ENCODE data around the gene TUBE1.
"Not testable (repeated sequence)": the region's sequence is repeated elsewhere in the genome, so short reads cannot be mapped to it uniquely, and the experiment has no call there.

TUBE1 gene

DNA sequence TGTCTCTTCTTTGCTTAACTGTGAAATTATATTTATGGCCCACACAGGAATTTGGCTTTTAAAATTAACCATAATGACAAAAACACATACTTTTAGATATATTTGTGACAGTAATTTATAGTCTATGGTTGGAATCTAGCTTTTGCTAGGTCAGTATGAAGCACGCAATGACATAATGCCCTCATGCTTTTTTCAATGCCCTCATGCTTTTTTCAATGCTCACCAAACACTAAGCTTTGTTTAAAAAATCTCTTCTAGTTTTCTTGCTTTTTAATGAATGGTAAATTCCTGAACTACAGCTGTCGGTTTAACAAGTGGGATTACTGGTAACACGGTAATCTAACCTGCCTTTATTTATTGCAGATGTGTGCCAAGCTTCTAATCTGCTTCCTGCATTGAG is 20.7 kb downstream of the TUBE1 start:
- no peak overlapping the region for H3K27ac ChIP-seq (ENCODE audit: low read depth in 2 of 2, low read length in 2 of 2)
- H3K27me3 ChIP-seq (ENCODE audit: control insufficient read depth in 2 of 2, insufficient read depth in 2 of 2, low read length in 2 of 2), result no peaks in the 10 kb centered on the region
- no peak overlapping the region for H3K4me3 ChIP-seq (ENCODE audit: low read length in 2 of 2)
- H3K36me3 ChIP-seq (ENCODE audit: control insufficient read depth in 2 of 2, insufficient read depth in 2 of 2, low read length in 2 of 2), result peaks cover 4% of the 10 kb centered on the region in 2 donors
- H3K4me1 ChIP-seq (ENCODE audit: control insufficient read depth in 2 of 2, insufficient read depth in 2 of 2, low read length in 2 of 2), result no peaks in the 10 kb centered on the region
- H3K9ac ChIP-seq (ENCODE audit: low read depth in 1 of 2, low read length in 2 of 2), result no peak overlapping the region
- H3K9me3 ChIP-seq (ENCODE audit: control insufficient read depth in 2 of 2, low read length in 2 of 2), result no peaks in the 10 kb centered on the region

- Histone ChIP-seq H3K9ac (ENCODE audit: low read depth in 1 of 2, low read length in 2 of 2) (no peak overlapping the region), H3K27me3 (ENCODE audit: control insufficient read depth in 2 of 2, insufficient read depth in 2 of 2, low read length in 2 of 2) (no peaks in the 10 kb centered on the region), H3K4me1 (ENCODE audit: control insufficient read depth in 2 of 2, insufficient read depth in 2 of 2, low read length in 2 of 2) (no peaks in the 10 kb centered on the region), H3K36me3 (ENCODE audit: control insufficient read depth in 2 of 2, insufficient read depth in 2 of 2, low read length in 2 of 2) (peaks cover 0 to 4% of the 10 kb centered on the region in 2 donors), H3K27ac (ENCODE audit: low read depth in 2 of 2, low read length in 2 of 2) (no peak overlapping the region), H3K9me3 (ENCODE audit: control insufficient read depth in 2 of 2, low read length in 2 of 2) (no peaks in the 10 kb centered on the region), H3K4me3 (ENCODE audit: low read length in 2 of 2) (no peak overlapping the region)
Observed at GRCh38 chr6:112065426-112065986, 21.8 kb downstream of the TUBE1 start.

DNA sequence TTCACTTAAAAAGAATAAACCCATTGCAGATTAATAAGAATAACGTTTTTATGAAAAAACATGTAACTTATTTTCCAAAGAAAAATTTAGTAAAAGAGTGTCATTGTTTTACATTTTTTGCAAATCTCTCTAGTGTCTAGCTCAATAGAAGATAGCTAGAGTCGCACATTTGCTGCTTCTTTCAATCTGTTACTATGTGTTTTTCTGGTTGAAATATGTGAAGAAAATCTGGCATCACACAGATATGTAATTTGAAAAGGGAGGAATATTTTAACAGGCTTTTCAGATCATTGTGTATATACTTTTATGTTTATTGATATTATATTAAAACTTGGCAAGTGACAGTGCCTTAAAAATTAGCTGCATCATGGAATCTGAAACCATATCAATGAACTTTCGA is 24.3 kb downstream of the TUBE1 start:
- H3K27me3 ChIP-seq (ENCODE audit: control insufficient read depth in 2 of 2, insufficient read depth in 2 of 2, low read length in 2 of 2), result no peaks in the 10 kb centered on the region

DNA sequence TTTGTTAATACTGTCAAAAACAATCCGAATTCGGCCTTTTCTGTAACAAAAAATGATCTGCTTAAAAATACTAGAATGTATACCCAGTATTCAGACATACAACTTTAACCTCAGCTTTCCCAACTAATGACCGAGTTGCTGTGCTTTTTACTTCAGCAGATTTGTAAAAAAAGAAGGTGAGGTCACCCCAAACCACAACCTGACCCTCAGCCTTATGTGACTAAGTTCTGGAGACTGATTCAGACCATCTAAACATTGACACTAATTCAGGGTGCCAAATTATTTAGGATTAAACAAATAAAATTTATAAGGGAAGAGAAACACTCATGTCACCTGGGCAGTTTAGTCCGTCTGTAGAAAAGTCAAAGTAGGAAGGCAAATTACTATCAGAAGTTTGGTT is 25.7 kb downstream of the TUBE1 start:
- no peaks in the 10 kb centered on the region for H3K27me3 ChIP-seq (ENCODE audit: control insufficient read depth in 2 of 2, insufficient read depth in 2 of 2, low read length in 2 of 2)
- no peak overlapping the region for H3K9ac ChIP-seq (ENCODE audit: low read depth in 1 of 2, low read length in 2 of 2)
- H3K27ac ChIP-seq (ENCODE audit: low read depth in 2 of 2, low read length in 2 of 2), result no peak overlapping the region
- no peaks in the 10 kb centered on the region for H3K9me3 ChIP-seq (ENCODE audit: control insufficient read depth in 2 of 2, low read length in 2 of 2)
- H3K36me3 ChIP-seq (ENCODE audit: control insufficient read depth in 2 of 2, insufficient read depth in 2 of 2, low read length in 2 of 2), result no peaks in the 10 kb centered on the region
- H3K4me1 ChIP-seq (ENCODE audit: control insufficient read depth in 2 of 2, insufficient read depth in 2 of 2, low read length in 2 of 2), result no peaks in the 10 kb centered on the region
- H3K4me3 ChIP-seq (ENCODE audit: low read length in 2 of 2), result no peak overlapping the region

More for the DNA sequence above, 24.3 kb downstream of the TUBE1 start:
- Histone ChIP-seq H3K9ac (ENCODE audit: low read depth in 1 of 2, low read length in 2 of 2) (no peak overlapping the region), H3K9me3 (ENCODE audit: control insufficient read depth in 2 of 2, low read length in 2 of 2) (no peaks in the 10 kb centered on the region), H3K27ac (ENCODE audit: low read depth in 2 of 2, low read length in 2 of 2) (no peak overlapping the region), H3K36me3 (ENCODE audit: control insufficient read depth in 2 of 2, insufficient read depth in 2 of 2, low read length in 2 of 2) (no peaks in the 10 kb centered on the region), H3K4me1 (ENCODE audit: control insufficient read depth in 2 of 2, insufficient read depth in 2 of 2, low read length in 2 of 2) (no peaks in the 10 kb centered on the region), H3K4me3 (ENCODE audit: low read length in 2 of 2) (no peak overlapping the region)

DNA sequence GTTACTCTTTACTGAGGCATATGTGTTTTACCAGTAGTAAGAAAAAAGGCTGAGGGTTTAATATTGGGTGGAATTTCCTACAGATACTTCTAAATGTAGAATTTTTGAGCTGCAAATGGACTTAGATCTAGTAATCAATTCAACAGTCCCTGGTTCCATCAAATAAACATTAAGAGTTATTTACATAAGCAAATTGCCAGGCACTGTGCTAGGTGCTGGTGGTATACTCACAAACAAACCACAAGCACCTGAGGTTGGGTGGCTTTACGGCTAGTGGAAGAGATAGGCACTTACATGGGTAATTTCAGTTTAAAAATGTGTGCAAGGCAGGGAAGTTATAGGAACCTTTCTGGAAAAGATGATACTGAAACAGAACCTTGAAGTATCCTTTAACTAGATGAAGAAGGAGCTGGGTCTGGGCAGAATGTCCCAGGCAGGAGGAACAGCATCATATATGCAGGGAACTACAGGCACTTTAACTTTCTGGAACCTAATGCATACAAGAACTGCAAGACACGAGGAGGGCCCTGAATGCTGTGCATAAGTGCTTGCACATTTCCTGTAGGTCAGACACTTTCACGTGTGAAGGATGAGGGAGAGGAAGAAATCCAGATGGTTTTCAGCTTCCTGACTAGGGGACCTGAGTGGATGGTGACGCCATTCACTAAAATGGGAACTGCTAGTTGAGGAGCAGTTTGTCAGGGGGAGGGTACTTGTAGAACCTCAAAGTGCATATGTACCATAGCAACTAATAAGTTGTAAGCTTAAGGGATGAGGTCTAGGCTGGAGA is 28.8 kb downstream of the TUBE1 start:
- no peaks in the 10 kb centered on the region for H3K27me3 ChIP-seq (ENCODE audit: control insufficient read depth in 2 of 2, insufficient read depth in 2 of 2, low read length in 2 of 2)
- no peak overlapping the region for H3K9ac ChIP-seq (ENCODE audit: low read depth in 1 of 2, low read length in 2 of 2)
- no peaks in the 10 kb centered on the region for H3K4me1 ChIP-seq (ENCODE audit: control insufficient read depth in 2 of 2, insufficient read depth in 2 of 2, low read length in 2 of 2)
- no peaks in the 10 kb centered on the region for H3K9me3 ChIP-seq (ENCODE audit: control insufficient read depth in 2 of 2, low read length in 2 of 2)
- no peak overlapping the region for H3K27ac ChIP-seq (ENCODE audit: low read depth in 2 of 2, low read length in 2 of 2)
- H3K36me3 ChIP-seq (ENCODE audit: control insufficient read depth in 2 of 2, insufficient read depth in 2 of 2, low read length in 2 of 2), result no peaks in the 10 kb centered on the region
- H3K4me3 ChIP-seq (ENCODE audit: low read length in 2 of 2), result no peak overlapping the region

DNA sequence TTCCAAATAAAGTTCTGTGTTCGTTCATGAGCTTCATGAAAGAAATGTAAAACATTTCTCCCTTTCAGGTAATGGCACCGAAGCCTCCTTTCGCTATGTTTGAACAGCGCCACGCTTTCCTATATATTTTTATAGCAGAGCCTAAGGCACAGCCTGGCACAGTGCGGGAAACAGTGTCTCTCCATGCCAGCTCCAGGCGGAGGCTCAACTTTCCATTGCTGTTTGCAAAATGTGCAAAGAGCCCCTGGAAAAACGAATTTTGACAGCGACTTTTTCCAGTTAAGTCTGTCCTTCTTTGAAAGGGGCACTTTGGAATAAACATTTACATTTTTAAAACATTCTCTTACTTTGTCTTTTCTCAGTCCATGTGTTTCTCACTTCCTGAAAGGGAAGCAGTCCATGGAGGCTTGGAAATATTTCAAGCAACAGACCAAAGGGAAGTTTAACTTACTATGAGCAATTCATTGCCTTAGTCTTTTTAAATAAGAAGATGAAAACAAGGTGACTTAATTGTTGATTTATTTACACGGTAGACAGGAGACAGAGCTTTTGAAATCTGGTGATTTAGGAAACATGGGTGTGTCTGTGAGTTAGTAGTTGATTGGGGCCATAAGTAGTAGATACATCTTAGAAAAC is 32.6 kb downstream of the TUBE1 start:
- Histone ChIP-seq H3K27me3 (ENCODE audit: control insufficient read depth in 2 of 2, insufficient read depth in 2 of 2, low read length in 2 of 2) (no peaks in the 10 kb centered on the region), H3K27ac (ENCODE audit: low read depth in 2 of 2, low read length in 2 of 2) (no peak overlapping the region), H3K4me3 (ENCODE audit: low read length in 2 of 2) (no peak overlapping the region), H3K4me1 (ENCODE audit: control insufficient read depth in 2 of 2, insufficient read depth in 2 of 2, low read length in 2 of 2) (no peaks in the 10 kb centered on the region), H3K9me3 (ENCODE audit: control insufficient read depth in 2 of 2, low read length in 2 of 2) (no peaks in the 10 kb centered on the region), H3K36me3 (ENCODE audit: control insufficient read depth in 2 of 2, insufficient read depth in 2 of 2, low read length in 2 of 2) (no peaks in the 10 kb centered on the region), H3K9ac (ENCODE audit: low read depth in 1 of 2, low read length in 2 of 2) (no peak overlapping the region)

DNA sequence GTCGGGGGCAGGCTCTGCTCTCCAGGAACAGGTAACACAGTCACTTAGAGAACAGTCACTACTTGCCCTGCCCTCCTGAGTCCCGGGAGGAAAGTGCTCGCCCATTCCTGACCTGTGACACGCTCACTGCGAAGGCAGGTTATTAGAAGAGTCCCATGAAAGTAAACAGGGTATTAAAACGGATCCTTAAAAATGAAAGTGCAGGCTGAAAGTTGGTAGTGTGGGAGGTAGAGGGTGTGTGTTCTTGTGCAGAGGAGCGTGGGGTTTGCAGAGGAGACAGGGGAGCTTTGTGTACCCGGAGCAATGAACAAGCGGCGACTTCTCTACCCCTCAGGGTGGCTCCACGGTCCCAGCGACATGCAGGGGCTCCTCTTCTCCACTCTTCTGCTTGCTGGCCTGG is 33.3 kb downstream of the TUBE1 start, which contains the start of gene CCN6:
Gene CCN6, plus strand, starts transcription at position 104 of the 400 bp plus-strand sequence. Its CDS starts 254 bp downstream, at position 358.
- Histone ChIP-seq H3K9me3 (ENCODE audit: control insufficient read depth in 2 of 2, low read length in 2 of 2) (no peaks in the 10 kb centered on the region), H3K27ac (ENCODE audit: low read depth in 2 of 2, low read length in 2 of 2) (no peak within 1 kb of the TSS), H3K9ac (ENCODE audit: low read depth in 1 of 2, low read length in 2 of 2) (no peak within 1 kb of the TSS), H3K4me3 (ENCODE audit: low read length in 2 of 2) (no peak within 1 kb of the TSS), H3K4me1 (ENCODE audit: control insufficient read depth in 2 of 2, insufficient read depth in 2 of 2, low read length in 2 of 2) (no peaks in the 10 kb centered on the region), H3K27me3 (ENCODE audit: control insufficient read depth in 2 of 2, insufficient read depth in 2 of 2, low read length in 2 of 2) (no peaks in the 10 kb centered on the region), H3K36me3 (ENCODE audit: control insufficient read depth in 2 of 2, insufficient read depth in 2 of 2, low read length in 2 of 2) (no peaks in the 10 kb centered on the region)

GRCh38 chr6:112051251-112051740 is 36.0 kb downstream of the TUBE1 start:
- not testable (repeated sequence) for H3K27ac ChIP-seq (ENCODE audit: low read depth in 2 of 2, low read length in 2 of 2); H3K36me3 ChIP-seq (ENCODE audit: control insufficient read depth in 2 of 2, insufficient read depth in 2 of 2, low read length in 2 of 2); H3K9me3 ChIP-seq (ENCODE audit: control insufficient read depth in 2 of 2, low read length in 2 of 2); H3K4me3 ChIP-seq (ENCODE audit: low read length in 2 of 2); H3K27me3 ChIP-seq (ENCODE audit: control insufficient read depth in 2 of 2, insufficient read depth in 2 of 2, low read length in 2 of 2); H3K9ac ChIP-seq (ENCODE audit: low read depth in 1 of 2, low read length in 2 of 2); H3K4me1 ChIP-seq (ENCODE audit: control insufficient read depth in 2 of 2, insufficient read depth in 2 of 2, low read length in 2 of 2)

DNA sequence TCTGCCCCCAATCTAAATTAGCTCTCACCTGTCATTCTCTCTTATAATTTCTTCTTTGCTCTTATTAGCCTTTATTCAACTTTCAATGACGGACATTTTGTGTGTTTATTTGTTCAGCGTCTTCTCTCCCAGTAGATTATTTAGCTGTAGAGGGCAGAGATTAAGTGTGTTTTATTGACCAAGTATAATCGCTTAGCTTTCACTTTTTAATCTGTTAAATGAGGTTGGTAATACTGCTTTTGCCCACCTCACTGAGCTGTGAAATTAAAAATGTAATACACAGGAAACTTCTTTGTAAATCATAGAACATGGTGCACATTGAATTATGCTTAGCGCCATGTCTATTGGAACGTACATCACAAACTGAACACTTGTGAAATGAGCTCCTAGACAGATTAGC is 36.9 kb downstream of the TUBE1 start:
- no peaks in the 10 kb centered on the region for H3K36me3 ChIP-seq (ENCODE audit: control insufficient read depth in 2 of 2, insufficient read depth in 2 of 2, low read length in 2 of 2)
- H3K27me3 ChIP-seq (ENCODE audit: control insufficient read depth in 2 of 2, insufficient read depth in 2 of 2, low read length in 2 of 2), result no peaks in the 10 kb centered on the region
- H3K9ac ChIP-seq (ENCODE audit: low read depth in 1 of 2, low read length in 2 of 2), result no peak overlapping the region
- no peaks in the 10 kb centered on the region for H3K9me3 ChIP-seq (ENCODE audit: control insufficient read depth in 2 of 2, low read length in 2 of 2)
- no peaks in the 10 kb centered on the region for H3K4me1 ChIP-seq (ENCODE audit: control insufficient read depth in 2 of 2, insufficient read depth in 2 of 2, low read length in 2 of 2)
- no peak overlapping the region for H3K27ac ChIP-seq (ENCODE audit: low read depth in 2 of 2, low read length in 2 of 2)
- no peak overlapping the region for H3K4me3 ChIP-seq (ENCODE audit: low read length in 2 of 2)

- H3K4me1 ChIP-seq (ENCODE audit: control insufficient read depth in 2 of 2, insufficient read depth in 2 of 2, low read length in 2 of 2), result no peaks in the 10 kb centered on the region
- H3K27ac ChIP-seq (ENCODE audit: low read depth in 2 of 2, low read length in 2 of 2), result no peak overlapping the region
- no peaks in the 10 kb centered on the region for H3K9me3 ChIP-seq (ENCODE audit: control insufficient read depth in 2 of 2, low read length in 2 of 2)
- H3K9ac ChIP-seq (ENCODE audit: low read depth in 1 of 2, low read length in 2 of 2), result no peak overlapping the region
- H3K4me3 ChIP-seq (ENCODE audit: low read length in 2 of 2), result no peak overlapping the region
- no peaks in the 10 kb centered on the region for H3K27me3 ChIP-seq (ENCODE audit: control insufficient read depth in 2 of 2, insufficient read depth in 2 of 2, low read length in 2 of 2)
- H3K36me3 ChIP-seq (ENCODE audit: control insufficient read depth in 2 of 2, insufficient read depth in 2 of 2, low read length in 2 of 2), result no peaks in the 10 kb centered on the region
Observed at GRCh38 chr6:112049996-112050395, 37.3 kb downstream of the TUBE1 start.
